NCI-H1694 treated with DMSO at 0.1 percent for 48 hours (cell line): Measurements from ENCODE around the gene MRPS5.

Experiments
- DNase-seq: peaks from one replicate; lab custom pipeline; 2025; lab: John Stamatoyannopoulos, UW

MRPS5 gene

DNA sequence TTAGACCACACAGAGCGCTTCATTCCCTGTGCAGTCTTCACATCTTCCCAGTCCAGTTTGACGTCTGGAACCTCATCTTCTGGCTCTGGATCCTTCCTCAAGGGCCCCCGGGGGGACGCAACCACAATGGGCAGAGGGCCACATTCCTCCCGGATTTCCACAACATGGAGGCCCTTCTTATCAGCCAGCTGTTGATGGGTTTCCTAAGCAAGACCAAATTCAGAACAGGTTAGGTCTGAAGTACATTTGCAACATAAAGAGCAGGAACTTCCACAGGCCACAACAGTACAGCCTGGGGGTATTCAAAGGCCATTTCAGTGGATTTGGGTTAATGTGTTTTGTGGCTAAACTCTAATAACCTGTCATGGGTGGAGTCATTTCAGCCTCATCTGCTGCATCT lies 34.2 kb downstream of the MRPS5 start:
- DNase-seq, result no peak

DNA sequence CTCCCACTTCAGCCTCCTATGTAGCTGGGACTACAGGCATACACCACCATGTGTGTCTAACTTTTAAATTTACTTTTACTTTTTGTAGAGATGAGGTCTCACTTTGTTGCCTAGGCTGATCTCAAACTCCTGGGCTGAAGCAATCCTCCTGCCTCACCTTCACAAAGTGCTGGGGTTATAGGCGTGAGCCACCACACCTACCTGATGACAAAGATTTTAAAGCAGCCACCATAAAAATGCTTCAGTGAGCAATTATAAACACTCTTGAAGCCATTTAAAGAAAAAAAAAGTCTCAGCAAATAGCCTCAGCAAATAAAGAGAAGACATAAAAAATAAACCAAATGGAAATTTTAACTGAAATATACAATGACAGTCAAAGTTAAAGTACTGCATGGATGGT lies 35.6 kb downstream of the MRPS5 start:
- DNase-seq, result no peak

DNA sequence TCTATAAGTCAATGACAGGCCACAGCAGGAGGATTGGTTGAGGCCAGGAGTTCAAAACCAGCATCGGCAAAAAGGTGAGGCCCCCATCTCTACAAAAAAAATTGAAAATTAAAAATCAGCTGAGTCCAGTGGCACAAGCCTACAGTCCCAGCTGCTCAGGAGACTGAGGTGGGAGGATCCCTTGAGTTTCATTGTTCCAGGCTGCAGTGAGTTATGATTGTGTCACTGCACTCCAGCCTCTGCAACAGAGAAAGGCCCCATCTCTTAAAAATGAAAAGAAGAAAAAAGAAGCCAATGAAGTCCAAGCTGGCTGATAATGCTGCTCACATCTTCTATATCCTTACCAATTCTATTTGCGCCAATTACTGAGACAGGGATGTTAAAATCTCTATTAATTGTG lies 39.1 kb downstream of the MRPS5 start:
- DNase-seq, result no peak

DNA sequence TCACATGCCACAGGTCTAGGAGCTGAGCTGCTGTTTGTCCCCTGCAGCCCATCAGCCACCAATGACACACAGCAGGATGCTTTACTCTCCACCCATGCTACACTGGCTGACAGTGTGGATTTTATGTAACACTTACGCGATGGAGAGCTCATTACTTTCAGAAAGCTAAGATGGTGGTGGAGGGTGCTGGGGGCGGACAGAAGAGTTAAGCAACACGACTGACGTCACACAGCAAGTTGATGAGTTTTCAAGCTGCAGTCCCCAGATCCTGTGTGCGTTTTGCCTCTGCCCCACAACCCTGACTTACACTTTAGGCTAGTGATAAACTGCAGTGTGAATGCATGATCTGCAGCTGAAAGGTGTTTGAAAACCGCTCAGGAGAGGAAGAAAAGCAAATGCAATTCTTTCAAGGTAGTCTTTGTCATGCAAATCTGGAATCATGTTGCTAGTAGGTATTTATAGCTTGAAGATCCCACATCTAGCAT lies 42.4 kb downstream of the MRPS5 start:
- no peak for DNase-seq

DNA sequence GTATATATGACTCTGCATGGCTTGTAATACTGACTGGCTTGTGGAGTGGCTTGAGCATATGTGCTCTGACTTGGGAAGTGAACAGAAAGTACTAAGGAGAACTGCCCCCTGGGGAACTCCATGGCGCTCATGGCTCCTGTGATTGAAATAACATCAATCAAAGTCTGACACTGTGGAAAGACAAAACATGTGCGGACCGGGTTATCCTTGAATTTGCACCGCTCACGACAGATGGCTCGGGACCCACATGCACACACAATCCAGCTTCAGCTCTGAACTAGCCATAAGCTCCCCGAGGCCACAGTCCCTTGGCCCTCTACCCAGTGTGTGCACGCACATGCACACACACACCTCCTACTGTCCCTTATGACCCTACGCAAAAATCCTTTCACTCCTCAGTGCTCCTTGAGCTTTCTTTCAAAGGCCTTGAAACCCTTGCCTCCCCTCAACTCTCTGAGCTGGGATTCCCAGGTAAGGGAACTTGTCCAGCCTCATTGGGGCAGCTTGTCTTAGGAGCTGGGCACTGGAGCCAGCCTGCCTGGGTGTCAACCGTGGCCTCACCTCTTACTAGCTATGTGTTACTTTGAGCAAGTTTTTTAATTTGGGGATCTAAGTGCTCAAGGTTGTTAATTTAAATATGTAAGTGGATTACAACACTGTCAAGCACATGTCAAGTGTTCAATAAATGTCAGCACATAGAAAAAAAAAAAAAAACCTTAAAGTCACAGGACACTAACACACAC lies 43.6 kb downstream of the MRPS5 start:
- no peak for DNase-seq

DNA sequence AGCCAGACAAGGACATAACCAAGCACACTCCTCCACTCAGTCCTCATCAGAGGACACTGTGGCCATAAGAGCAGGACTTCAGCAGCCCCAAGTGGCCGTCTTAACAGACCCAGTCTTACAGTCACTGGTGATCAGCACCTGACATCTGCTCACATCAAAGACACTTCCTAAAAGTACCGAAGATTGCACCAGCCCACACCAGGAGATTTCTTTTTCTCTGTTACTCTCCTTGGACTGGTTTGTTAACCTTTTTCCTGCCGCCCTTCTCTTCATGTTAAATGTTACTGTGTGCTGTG lies 44.1 kb downstream of the MRPS5 start:
- no peak for DNase-seq

DNA sequence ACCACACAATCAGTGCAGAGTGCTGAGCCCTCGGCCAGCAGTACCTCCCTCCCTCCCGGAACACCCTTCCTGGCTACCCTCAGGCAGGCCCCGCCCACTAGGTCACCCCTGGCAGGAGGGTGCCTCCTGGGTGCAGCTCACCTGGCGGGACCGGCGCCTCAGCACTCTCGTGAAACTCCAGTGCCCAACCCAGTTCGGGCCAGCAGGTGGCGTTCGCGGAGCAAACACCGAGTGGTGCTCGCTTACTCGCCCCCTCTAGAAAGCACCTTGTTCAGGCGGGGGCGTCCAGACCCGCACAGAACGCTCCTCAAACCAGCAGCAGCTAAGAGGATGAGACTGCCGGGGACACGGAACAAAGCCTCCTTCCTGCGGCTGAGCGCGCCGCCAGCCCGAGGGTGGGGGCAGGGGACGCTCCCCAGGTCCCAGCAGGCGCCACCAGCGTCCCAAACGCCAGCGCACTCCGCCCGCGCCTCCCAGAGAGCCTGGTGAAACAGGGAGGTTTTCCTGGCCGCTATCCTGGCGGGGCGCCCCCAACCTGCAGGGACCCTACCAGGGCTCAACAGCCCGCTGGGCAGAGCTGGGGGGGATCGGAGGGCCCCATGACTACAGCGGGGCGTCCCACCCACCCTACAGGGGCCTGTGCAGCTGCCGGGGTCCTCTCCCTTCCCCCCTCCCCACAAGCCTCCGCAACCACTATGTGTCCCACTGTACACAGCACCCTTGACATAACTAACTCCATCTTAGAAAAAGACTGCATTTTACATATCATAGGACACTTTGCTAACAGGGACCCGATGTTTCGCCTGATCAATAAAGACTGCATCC lies 44.7 kb downstream of the MRPS5 start:
- DNase-seq, result peak; percentile 29

- DNase-seq, result no peak
Observed at GRCh38 chr2:95075440-95076132, 46.0 kb downstream of the MRPS5 start.

DNA sequence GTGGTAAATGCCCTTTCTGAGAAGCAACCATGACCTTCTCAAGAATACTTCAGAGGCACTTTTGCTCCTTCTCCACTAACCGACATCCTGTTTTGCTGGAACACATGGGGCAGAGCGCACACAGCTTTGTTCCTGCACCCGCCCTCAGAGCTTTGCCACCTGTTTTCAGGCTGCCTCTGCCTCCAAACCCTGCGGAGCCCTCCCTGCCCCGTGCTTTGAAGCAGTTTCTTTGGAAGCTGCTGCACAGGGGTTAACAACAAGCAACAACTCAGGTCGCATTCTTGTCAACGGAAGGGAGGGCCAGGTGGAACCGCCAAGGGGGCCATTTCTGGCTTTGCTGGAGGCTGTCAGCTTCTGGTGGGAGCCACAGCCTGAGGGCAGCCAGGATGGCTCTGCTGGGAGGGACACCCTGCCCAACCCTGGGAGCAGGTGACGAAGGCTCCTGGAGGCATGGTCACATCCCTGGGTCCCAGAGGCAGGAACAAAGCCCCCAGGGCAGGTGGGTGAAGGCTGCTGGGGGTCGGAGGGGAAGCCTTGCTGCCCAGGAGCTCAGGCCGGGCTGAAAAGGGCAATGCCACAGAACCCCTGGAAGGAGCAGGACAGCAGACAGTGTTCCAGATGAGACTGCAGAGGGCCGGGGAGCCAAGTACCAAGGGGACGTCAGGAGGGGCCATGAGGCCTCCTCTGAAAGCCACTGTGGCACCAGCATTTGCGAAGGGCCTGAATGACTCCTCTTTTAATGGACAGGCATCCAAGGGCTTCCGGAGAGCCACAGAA lies 46.8 kb downstream of the MRPS5 start:
- no peak for DNase-seq

- DNase-seq, result no peak
Observed at GRCh38 chr2:95073856-95074662, 47.5 kb downstream of the MRPS5 start.

DNA sequence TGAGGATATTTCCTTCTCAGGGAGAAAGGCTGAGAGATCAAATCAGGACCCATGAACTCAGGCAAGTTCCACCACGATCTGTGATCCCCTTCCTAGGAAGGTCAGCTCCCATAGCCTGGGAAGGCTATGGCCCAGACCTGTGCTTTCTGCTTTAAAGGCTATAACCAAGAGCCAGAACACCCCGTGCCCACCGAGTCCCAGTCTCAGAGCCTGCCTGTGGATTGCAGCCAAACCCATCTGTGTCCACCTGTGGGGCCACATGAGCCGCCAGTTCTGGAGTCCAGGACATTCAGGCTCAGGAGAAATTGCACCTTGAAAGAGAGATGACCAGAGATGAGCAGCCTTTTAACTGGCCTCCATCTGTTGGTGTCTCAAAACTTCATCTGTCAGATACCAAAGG lies 49.2 kb downstream of the MRPS5 start:
- no peak for DNase-seq

DNA sequence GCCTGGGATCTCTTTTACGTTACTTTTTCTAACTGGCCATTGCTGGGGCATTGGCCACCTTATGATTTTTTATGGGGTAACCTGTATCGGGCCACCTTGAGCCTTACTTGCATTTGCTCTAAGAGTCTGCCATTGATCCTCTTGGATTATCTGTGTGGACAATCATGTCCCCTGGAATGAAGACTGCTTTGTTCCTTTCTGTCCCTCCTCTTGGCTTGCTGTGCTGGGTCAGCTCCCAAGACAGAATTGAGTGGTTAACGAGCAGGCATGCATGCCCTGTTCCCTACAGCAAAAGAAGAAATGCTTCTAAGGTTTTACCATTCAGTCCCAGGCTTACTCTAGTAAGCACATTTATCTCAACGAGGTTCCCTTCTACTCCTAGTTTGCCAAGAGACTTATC lies 49.8 kb downstream of the MRPS5 start:
- no peak for DNase-seq

GRCh38 chr2:95069465-95069864 lies 52.1 kb downstream of the MRPS5 start:
- DNase-seq, result no peak

DNA sequence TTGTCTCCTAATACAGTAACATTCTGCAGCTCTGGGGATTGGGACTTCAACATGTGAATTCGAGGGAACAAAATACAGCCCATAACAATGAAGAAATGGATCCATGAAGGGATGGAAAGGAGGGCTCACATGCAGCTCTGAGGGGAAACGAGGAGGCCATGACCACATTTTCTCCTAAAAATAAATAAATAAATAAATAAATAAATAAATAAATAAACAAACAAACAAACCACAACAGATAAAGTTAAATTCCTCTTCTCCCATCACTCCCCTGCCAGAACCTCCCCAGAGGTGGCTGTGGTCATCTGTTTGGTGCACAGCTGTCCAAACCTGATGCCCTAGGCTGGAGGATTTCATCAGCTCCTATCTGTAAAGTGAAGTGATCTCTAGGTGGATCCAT lies 53.4 kb downstream of the MRPS5 start:
- no peak for DNase-seq

DNA sequence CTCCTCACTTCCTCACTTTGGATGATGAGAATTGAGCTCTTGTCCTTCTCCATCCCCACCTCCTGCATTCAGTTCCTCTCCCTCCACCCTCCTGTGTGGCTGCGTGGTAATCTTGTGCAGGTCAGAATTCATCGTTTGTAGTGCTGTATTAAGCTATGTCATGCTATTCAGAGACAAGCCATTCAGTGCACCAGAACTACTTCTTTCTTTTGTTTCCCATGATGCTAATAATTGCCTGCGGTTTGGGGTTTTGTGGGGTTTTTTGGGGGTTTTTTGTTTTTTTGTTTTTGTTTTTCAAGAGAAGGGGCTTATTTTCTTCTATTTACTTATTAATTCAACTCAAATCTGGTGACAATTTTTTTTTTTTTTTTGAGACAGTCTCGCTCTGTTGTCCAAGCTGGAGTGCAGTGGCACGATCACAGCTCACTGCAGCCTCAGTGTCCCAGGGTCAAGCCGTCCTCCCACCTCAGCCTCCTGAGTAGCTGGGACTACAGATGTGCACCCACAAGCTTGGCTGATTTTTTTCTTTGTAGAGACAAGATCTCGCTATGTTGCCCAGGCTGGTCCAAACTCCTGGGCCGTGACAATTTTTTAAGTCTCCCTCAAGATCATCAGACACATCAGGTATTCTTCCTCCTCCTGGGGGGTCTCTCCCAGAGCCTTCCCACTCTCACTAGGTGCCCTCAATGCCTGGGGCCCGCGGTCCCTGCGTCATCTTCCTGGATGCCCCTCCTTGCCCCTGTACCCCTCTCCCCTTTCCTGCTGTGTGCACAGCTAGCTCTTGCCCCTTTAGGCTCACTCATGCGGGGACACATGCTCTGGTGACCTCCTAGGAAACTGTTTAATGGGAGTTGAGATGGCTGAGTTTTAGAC lies 58.3 kb downstream of the MRPS5 start:
- no peak for DNase-seq

DNA sequence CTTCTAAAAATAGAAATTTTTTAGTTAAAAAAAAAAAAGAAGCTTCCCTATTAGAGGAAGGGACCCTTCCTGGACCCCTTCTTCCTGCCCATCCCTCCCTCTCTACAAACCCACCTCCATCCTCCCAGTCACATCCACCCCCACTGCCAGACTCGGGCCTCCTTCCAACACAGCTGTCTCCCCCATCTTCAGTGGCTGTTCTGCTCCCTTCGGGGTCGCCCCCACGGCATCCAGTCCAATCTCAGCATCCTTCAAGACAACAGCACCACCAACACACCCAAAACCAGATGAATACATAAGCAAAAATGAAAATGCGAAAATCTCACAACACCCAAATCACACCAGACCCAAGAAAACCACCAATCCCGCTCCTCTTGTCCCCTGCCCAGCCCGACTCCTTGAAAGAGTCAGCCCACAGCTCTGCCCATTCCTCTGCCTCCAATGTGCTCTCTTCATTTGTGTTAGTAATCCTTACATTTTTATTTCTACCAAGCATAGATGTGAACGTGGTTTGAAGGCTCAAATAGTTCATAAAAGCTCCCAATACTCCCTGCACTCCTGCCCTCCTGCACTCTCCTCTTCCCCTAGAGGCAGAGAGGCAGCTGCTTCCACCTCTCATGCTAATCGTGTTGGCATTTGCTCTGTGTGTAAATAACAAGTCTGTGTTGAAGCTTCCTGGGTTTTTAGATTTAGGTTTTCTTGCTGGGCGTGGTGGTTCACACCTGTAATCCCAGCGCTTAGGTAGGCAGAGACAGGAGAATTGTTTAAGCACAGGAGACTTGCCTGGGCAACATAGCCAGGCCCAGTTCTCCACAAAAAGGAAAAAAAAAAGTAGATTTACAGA lies 59.1 kb downstream of the MRPS5 start:
- no peak for DNase-seq

DNA sequence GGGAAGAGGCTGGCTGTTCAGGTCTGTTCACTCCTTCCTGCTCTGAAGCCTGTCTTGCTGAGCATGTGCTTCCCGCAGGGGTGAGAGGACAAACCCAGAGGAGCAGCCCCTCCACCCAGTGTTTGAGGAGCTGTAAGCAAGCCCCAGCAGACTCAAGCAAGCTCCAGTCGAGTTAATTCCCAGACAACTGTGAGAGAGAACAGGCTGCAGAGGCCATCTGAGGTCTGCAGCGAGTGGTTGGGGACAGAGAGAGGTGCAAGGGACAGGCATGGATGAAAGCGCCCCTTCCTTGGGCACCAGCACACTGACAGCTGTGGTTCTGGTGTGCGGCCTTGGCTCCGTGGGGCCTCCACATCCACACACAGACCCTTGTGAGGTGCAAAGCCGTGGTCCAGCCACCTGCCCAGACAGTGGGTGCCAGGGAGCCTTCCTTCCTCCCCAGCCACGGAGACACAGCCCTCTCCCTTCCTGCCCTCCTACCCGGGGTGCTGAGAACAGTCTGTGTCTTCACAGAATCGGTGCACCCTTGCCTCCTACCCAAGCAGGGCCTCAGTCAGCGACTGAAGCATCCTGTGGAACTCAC lies 59.9 kb downstream of the MRPS5 start:
- DNase-seq, result no peak

GRCh38 chr2:95061119-95061512 lies 60.5 kb downstream of the MRPS5 start:
- DNase-seq, result no peak
